ENCODE results near the gene CYP3A5.
"Not testable (repeated sequence)": the region's sequence is repeated elsewhere in the genome, so short reads cannot be mapped to it uniquely, and the experiment has no call there.

The CYP3A5 gene

GRCh38 chr7:99679400-99680191 lies at the start of gene CYP3A5:
Gene CYP3A5 (minus strand): TSS chr7:99679996. CDS start chr7:99679896, 100 bp downstream.
- DNase-seq (ENCODE audit: low read depth in 2 of 2): no peak

- no peak for DNase-seq (ENCODE audit: low read depth in 2 of 2)
These were observed 48.8 kb upstream of the CYP3A5 start for GRCh38 chr7:99728615-99729014.

- not testable (repeated sequence) for DNase-seq (ENCODE audit: low read depth in 2 of 2)
These were observed 43.4 kb upstream of the CYP3A5 start for GRCh38 chr7:99723201-99723600.

- DNase-seq (ENCODE audit: low read depth in 2 of 2): no peak
These were observed 41.2 kb upstream of the CYP3A5 start for GRCh38 chr7:99720800-99721595.

- no peak for DNase-seq (ENCODE audit: low read depth in 2 of 2)
These were observed 40.4 kb upstream of the CYP3A5 start for GRCh38 chr7:99719996-99720769.

GRCh38 chr7:99713995-99714570 lies 34.3 kb upstream of the CYP3A5 start:
- no peak for DNase-seq (ENCODE audit: low read depth in 2 of 2)

GRCh38 chr7:99709838-99710578 lies 30.2 kb upstream of the CYP3A5 start:
- DNase-seq (ENCODE audit: low read depth in 2 of 2): no peak

- no peak for DNase-seq (ENCODE audit: low read depth in 2 of 2)
These were observed 29.5 kb upstream of the CYP3A5 start for GRCh38 chr7:99709260-99709659.

GRCh38 chr7:99707096-99707495 lies 27.3 kb upstream of the CYP3A5 start:
- no peak for DNase-seq (ENCODE audit: low read depth in 2 of 2)

- DNase-seq (ENCODE audit: low read depth in 2 of 2): no peak
These were observed 20.1 kb upstream of the CYP3A5 start for GRCh38 chr7:99699946-99700345.

GRCh38 chr7:99698867-99699730 lies 19.3 kb upstream of the CYP3A5 start:
- not testable (repeated sequence) for DNase-seq (ENCODE audit: low read depth in 2 of 2)

GRCh38 chr7:99694912-99695304 lies 15.1 kb upstream of the CYP3A5 start:
- DNase-seq (ENCODE audit: low read depth in 2 of 2): no peak

GRCh38 chr7:99694201-99694911 lies 14.6 kb upstream of the CYP3A5 start:
- no peak for DNase-seq (ENCODE audit: low read depth in 2 of 2)

GRCh38 chr7:99693427-99694200 lies 13.8 kb upstream of the CYP3A5 start:
- DNase-seq (ENCODE audit: low read depth in 2 of 2): no peak

- DNase-seq (ENCODE audit: low read depth in 2 of 2): no peak
These were observed 13.3 kb upstream of the CYP3A5 start for GRCh38 chr7:99693100-99693426.

- not testable (repeated sequence) for DNase-seq (ENCODE audit: low read depth in 2 of 2)
These were observed 12.8 kb upstream of the CYP3A5 start for GRCh38 chr7:99692563-99692962.

- not testable (repeated sequence) for DNase-seq (ENCODE audit: low read depth in 2 of 2)
These were observed 11.9 kb upstream of the CYP3A5 start for GRCh38 chr7:99691658-99692057.

GRCh38 chr7:99690918-99691317 lies 11.1 kb upstream of the CYP3A5 start:
- not testable (repeated sequence) for DNase-seq (ENCODE audit: low read depth in 2 of 2)
